K562 (cell line): ENCODE results near the gene CARD10. TPM values are rescaled to one million over a fixed set of nuclear protein-coding genes. Genes with fewer than 3 reads are reported as not detected.
A peak's percentile ranks its signal among the peaks of the same experiment; 100 is the strongest.
"Not testable (repeated sequence)": the region's sequence is repeated elsewhere in the genome, so short reads cannot be mapped to it uniquely, and the experiment has no call there.

Source experiments
- ATAC-seq: fragments of 200-7000 bp; cut with Tn5 transposase; 3 replicates; pipeline ENCODE4 v1.9.1; 2020; ENCODE audit warnings: moderate library complexity
- BruUV-seq: library from RNA; stranded (reverse); fragments of 400-500 nt; replicated peaks from 2 replicates; lab custom pipeline; 2021; lab: Mats Ljungman, UMichigan
- CTCF ChIA-PET: fragments of 300-600 bp; formaldehyde crosslinking; extraction: SDS; loops from one replicate; lab custom pipeline; 2021; ENCODE audit warnings: low intra/inter-chr PET ratio; lab: Yijun Ruan, JAX
- POLR2A ChIA-PET: fragments of 300-600, 350-650 bp; sonication (Branson Sonifier 250); formaldehyde crosslinking; extraction: SDS; loops from one replicate; lab custom pipeline; 2021; ENCODE audit warnings: antibody characterized with exemption, inconsistent platforms; lab: Yijun Ruan, JAX
- DNase-seq, 4 experiments: peaks; one replicate each; pipeline versions ENCODE4 v3.0.0 to v3.0.0-alpha.2; 2011 to 2018; ENCODE audit warnings: low spot score in 3 of 4, mixed read lengths in 3 of 4; ENCODE audit errors: extremely low read depth in 1 of 4
- FAIRE-seq: peaks from 2 replicates; lab custom pipeline; 2011; peaks lifted over from hg19 to GRCh38; lab: Jason Lieb, UNC
- H2AFZ ChIP-seq: 2 replicates; pipeline ENCODE4 v1.6.0; 2011; ENCODE audit warnings: low read depth, low read length, control low read depth, inconsistent platforms
- H3K27ac ChIP-seq: fragments of 200-600 bp; 3 replicates; pipeline ENCODE4 v1.8.0; 2011; ENCODE audit warnings: low read depth, mild to moderate bottlenecking, control low read depth, inconsistent platforms, low read length, moderate library complexity, mixed read lengths; ENCODE audit errors: extremely low read depth
- H3K27me3 ChIP-seq, 2 experiments: fragments of 300-600 bp in 1 of 2; 2 replicates in 1 of 2; 3 replicates in 1 of 2; pipeline versions ENCODE4 v1.6.0 to v1.8.0; 2011; ENCODE audit warnings: inconsistent platforms in 2 of 2, low read length in 2 of 2, mild to moderate bottlenecking in 1 of 2, mixed read lengths in 1 of 2, moderate library complexity in 1 of 2; ENCODE audit not compliant: control insufficient read depth in 2 of 2, insufficient read depth in 2 of 2
- H3K36me3 ChIP-seq: fragments of 300-600 bp; 3 replicates; pipeline ENCODE4 v1.8.0; 2011; ENCODE audit warnings: mild to moderate bottlenecking, low read length, inconsistent platforms; ENCODE audit not compliant: control insufficient read depth, insufficient read depth
- H3K4me1 ChIP-seq, 2 experiments: fragments of 200-600 bp in 1 of 2; replicated peaks in 1 of 2; 2 replicates in 1 of 2; 3 replicates in 1 of 2; pipeline versions ENCODE4 v1.5.1 to v1.8.0; 2011; ENCODE audit warnings: inconsistent platforms in 2 of 2, low read length in 2 of 2, mild to moderate bottlenecking in 1 of 2, mixed read lengths in 1 of 2, moderate library complexity in 1 of 2; ENCODE audit not compliant: control insufficient read depth in 2 of 2, insufficient read depth in 2 of 2
- H3K4me2 ChIP-seq: 2 replicates; pipeline ENCODE4 v1.6.1; 2011; ENCODE audit warnings: low read length, control low read depth, inconsistent platforms, mixed read lengths; ENCODE audit not compliant: insufficient read depth
- H3K4me3 ChIP-seq: fragments of 200-600 bp; sonication (generic), shearing (Covaris generic); 2 replicates; pipeline ENCODE4 v1.5.1; 2016; ENCODE audit warnings: control low read depth, inconsistent platforms
- H3K79me2 ChIP-seq: fragments of 200-600 bp; 3 replicates; pipeline ENCODE4 v1.8.0; 2011; ENCODE audit warnings: low read length, inconsistent platforms; ENCODE audit not compliant: control insufficient read depth, insufficient read depth
- H3K9ac ChIP-seq, 2 experiments: 2 replicates each; pipeline versions ENCODE4 v1.6.0 to v1.6.1; 2011; ENCODE audit warnings: low read depth in 2 of 2, low read length in 2 of 2, control low read depth in 1 of 2, inconsistent platforms in 1 of 2, mild to moderate bottlenecking in 1 of 2, mixed read lengths in 1 of 2; ENCODE audit not compliant: insufficient read depth in 1 of 2
- H3K9me1 ChIP-seq: one replicate; pipeline ENCODE4 v1.6.0; 2011; ENCODE audit warnings: inconsistent platforms, mild to moderate bottlenecking, low read length, moderate library complexity; ENCODE audit not compliant: control insufficient read depth, insufficient read depth
- H3K9me3 ChIP-seq: replicated peaks from 2 replicates; pipeline ENCODE4 v1.5.1; 2011; ENCODE audit warnings: low read depth, low read length, inconsistent platforms; ENCODE audit not compliant: control insufficient read depth, insufficient read depth
- H4K20me1 ChIP-seq: replicated peaks from 2 replicates; pipeline ENCODE4 v1.6.1; 2011; ENCODE audit warnings: low read length, inconsistent platforms, mixed read lengths; ENCODE audit not compliant: control insufficient read depth, insufficient read depth
- CC2D1A ChIP-seq: fragments of 450-650 bp; IDR thresholded peaks from 2 replicates; pipeline ENCODE4 v1.6.1; 2017; ENCODE audit warnings: mild to moderate bottlenecking
- MAZ ChIP-seq, 2 experiments: fragments of 450-650 bp in 1 of 2; sonication (generic) in 1 of 2; formaldehyde crosslinking; IDR thresholded peaks in 1 of 2; conservative IDR thresholded peaks in 1 of 2; 2 replicates each; pipeline versions ENCODE4 v1.4.0 to v1.5.0; 2020; ENCODE audit warnings: mild to moderate bottlenecking in 1 of 2, missing genetic modification reagents in 1 of 2
- RB1 ChIP-seq: fragments of 450-650 bp; IDR thresholded peaks from 2 replicates; pipeline ENCODE4 v1.6.1; 2017; ENCODE audit warnings: low read depth, mild to moderate bottlenecking
- ZBTB34 ChIP-seq: fragments of 250-450 bp; sonication (Bioruptor Pico); IDR thresholded peaks from 2 replicates; pipeline ENCODE4 v1.8.0; 2021; ENCODE audit warnings: mild to moderate bottlenecking, moderate library complexity
- ZNF121 ChIP-seq: sonication (generic); formaldehyde crosslinking; conservative IDR thresholded peaks from 2 replicates; pipeline ENCODE4 v1.8.0; 2022; ENCODE audit warnings: missing genetic modification reagents
- ZNF639 ChIP-seq, 2 experiments: fragments of 200-800 bp in 1 of 2; sonication (Bioruptor generic) in 1 of 2; sonication (generic) in 1 of 2; formaldehyde crosslinking in 1 of 2; IDR thresholded peaks in 1 of 2; conservative IDR thresholded peaks in 1 of 2; 2 replicates each; pipeline versions ENCODE4 v1.5.0 to v1.6.1; 2016 to 2020; ENCODE audit warnings: missing compliant biosample characterization in 1 of 2, missing genetic modification characterization in 1 of 2, missing genetic modification reagents in 1 of 2
- ZNF79 ChIP-seq: fragments of 250-450 bp; sonication (Bioruptor Pico); IDR thresholded peaks from 2 replicates; pipeline ENCODE4 v1.4.0; 2020; ENCODE audit warnings: low read depth, mild to moderate bottlenecking, moderate library complexity
- WGBS: fragments of 100-300 bp; shearing (Covaris generic); methylation state at CpG from one replicate; pipeline ENCODE4 v1.1.6; 2016; ENCODE audit warnings: low coverage, mixed read lengths; ENCODE audit not compliant: insufficient coverage; ENCODE audit errors: missing lambda C conversion rate; 5-methylcytosine and 5-hydroxymethylcytosine counted together
- in situ Hi-C: fragments of 300-500 bp; cut with MboI; formaldehyde crosslinking; loops from 4 replicates; pipeline ENCODE4 v1.15.0; 2018; ENCODE audit warnings: inconsistent platforms, mixed read lengths
- intact Hi-C: fragments of 100-400 bp; cut with micrococcal nuclease; formaldehyde crosslinking; loops from 2 replicates; pipeline ENCODE4 v1.14.2; 2022
- polyA plus RNA-seq, 8 experiments: library from polyadenylated mRNA; depleted of rRNA in 4 of 8; stranded (reverse) in 5 of 8; unstranded in 3 of 8; fragments of >200 nt; fragmentation: Nextera tagmentation in 2 of 8; fragmentation: Illumina TruSeq in 1 of 8; extraction: Ambion mirVana in 2 of 8; extraction: Trizol in 1 of 8; gene quantifications; 2 replicates each; pipeline versions ENCODE4 v1.2.1 to v1.2.3, GENCODE V29; 2011 to 2014; ENCODE audit warnings: inconsistent platforms in 1 of 8, missing spikeins in 1 of 8
- total RNA-seq, 7 experiments: library from RNA; depleted of rRNA in 6 of 7; stranded (reverse); fragments of >200 nt in 6 of 7; fragmentation: Illumina TruSeq in 2 of 7; extraction: Trizol in 2 of 7; gene quantifications; 2 replicates each; pipeline versions ENCODE4 v1.2.1 to v1.2.3, GENCODE V29; 2011 to 2021; ENCODE audit warnings: low replicate concordance in 1 of 7

Gene CARD10
- total and polyA plus RNA-seq, 9 of the 15 experiments (the other 6 are each of a cell fraction or from before 2014, with no cell fraction given): 0.13 to 5.8 (median 1.6) TPM

GRCh38 chr22:37539790-37540189 is 20.6 kb upstream of the CARD10 start:
- ChIA-PET CTCF (interaction anchor here (2.2 to 3.2 kb wide), 2 partner anchors 27 to 53 kb away, joined by 18 to 22 read pairs; no protein-coding TSS in a partner anchor), POLR2A (interaction anchor here (1.2 to 1.9 kb wide), 3 partner anchors 28 to 52 kb away, joined by 5 to 7 read pairs (median 5); no protein-coding TSS in a partner anchor)
- H3K79me2 ChIP-seq, H2AFZ ChIP-seq, ATAC-seq, H3K36me3 ChIP-seq, BruUV-seq, H4K20me1 ChIP-seq, H3K4me2 ChIP-seq, H3K4me3 ChIP-seq, H3K9me1 ChIP-seq, H3K9me3 ChIP-seq, DNase-seq, H3K9ac ChIP-seq, H3K27me3 ChIP-seq, FAIRE-seq, H3K27ac ChIP-seq: not testable (repeated sequence)
- intact Hi-C loops: loop anchor here (1.0 kb wide), 1 partner anchor 28 kb away; no protein-coding TSS in a partner anchor
- WGBS: 23% methylated on average over 6 of the region's 6 CpGs
- in situ Hi-C loops: loop anchor here (10.0 kb wide), 1 partner anchor 435 kb away; no protein-coding TSS in a partner anchor
- TF ChIP-seq ZNF121: peak; percentile 57
- H3K4me1 ChIP-seq: peaks cover 2 to 13% of the 10 kb centered on the region in 2 experiments; a peak in 4 of 5 replicates

GRCh38 chr22:37538590-37539357 is 19.6 kb upstream of the CARD10 start:
- Histone ChIP-seq H3K4me2 (peak overlapping the region; percentile 55), H3K4me1 (peaks cover 6 to 13% of the 10 kb centered on the region in 2 experiments; a peak in 4 of 5 replicates), H4K20me1 (no peaks in the 10 kb centered on the region), H3K9ac (peak overlapping the region in 1 of 2 experiments; percentile 81; a peak in 2 of 4 replicates), H3K9me1 (no peaks in the 10 kb centered on the region), H3K4me3 (no peak overlapping the region), H2AFZ (peak overlapping the region; percentile 80), H3K27ac (no peak overlapping the region), H3K79me2 (no peaks in the 10 kb centered on the region), H3K36me3 (no peaks in the 10 kb centered on the region), H3K27me3 (no peaks in the 10 kb centered on the region), H3K9me3 (no peaks in the 10 kb centered on the region)
- intact Hi-C loops: no loop called here
- no TSS peak for BruUV-seq
- in situ Hi-C loops: no loop called here
- ATAC-seq (peak; percentile 100), FAIRE-seq (peak; percentile 96), DNase-seq (peak; percentile 87 to 90 (median 88))
- ChIA-PET POLR2A (interaction anchor here (0.6 to 1.9 kb wide), 5 partner anchors 14 to 562 kb away, joined by 3 to 7 read pairs (median 4); no protein-coding TSS in a partner anchor), CTCF (interaction anchor here (0.5 to 3.2 kb wide), 6 partner anchors 22 to 640 kb away, joined by 3 to 22 read pairs (median 3); no protein-coding TSS in a partner anchor)
- 9% methylated on average over 13 of the region's 20 CpGs for WGBS
- TF ChIP-seq CC2D1A: peak; percentile 60; the same call in 1 of the 2 replicates
- no peak for TF ChIP-seq ZNF79 (CRISPR knock-in tag)
- no peak for TF ChIP-seq ZNF639 (CRISPR knock-in tag; conservative IDR thresholded peaks at IDR 0.05 in 1 of 2, IDR thresholded peaks at IDR 0.05 in 1 of 2)
- peak; percentile 46; the same call in 1 of the 2 replicates for TF ChIP-seq RB1
- peak; percentile 47 to 64; a peak in 3 of 4 replicates for TF ChIP-seq MAZ (CRISPR knock-in tag; conservative IDR thresholded peaks at IDR 0.05 in 1 of 2, IDR thresholded peaks at IDR 0.05 in 1 of 2)
- no peak for TF ChIP-seq ZBTB34
